GM19238 (cell line): Measurements from ENCODE around the gene GPR150.

ENCODE experiments used
- DNase-seq: peaks from one replicate; pipeline ENCODE4 v3.0.0; 2011; ENCODE audit warnings: low spot score; ENCODE audit not compliant: insufficient read length

GPR150 gene

DNA sequence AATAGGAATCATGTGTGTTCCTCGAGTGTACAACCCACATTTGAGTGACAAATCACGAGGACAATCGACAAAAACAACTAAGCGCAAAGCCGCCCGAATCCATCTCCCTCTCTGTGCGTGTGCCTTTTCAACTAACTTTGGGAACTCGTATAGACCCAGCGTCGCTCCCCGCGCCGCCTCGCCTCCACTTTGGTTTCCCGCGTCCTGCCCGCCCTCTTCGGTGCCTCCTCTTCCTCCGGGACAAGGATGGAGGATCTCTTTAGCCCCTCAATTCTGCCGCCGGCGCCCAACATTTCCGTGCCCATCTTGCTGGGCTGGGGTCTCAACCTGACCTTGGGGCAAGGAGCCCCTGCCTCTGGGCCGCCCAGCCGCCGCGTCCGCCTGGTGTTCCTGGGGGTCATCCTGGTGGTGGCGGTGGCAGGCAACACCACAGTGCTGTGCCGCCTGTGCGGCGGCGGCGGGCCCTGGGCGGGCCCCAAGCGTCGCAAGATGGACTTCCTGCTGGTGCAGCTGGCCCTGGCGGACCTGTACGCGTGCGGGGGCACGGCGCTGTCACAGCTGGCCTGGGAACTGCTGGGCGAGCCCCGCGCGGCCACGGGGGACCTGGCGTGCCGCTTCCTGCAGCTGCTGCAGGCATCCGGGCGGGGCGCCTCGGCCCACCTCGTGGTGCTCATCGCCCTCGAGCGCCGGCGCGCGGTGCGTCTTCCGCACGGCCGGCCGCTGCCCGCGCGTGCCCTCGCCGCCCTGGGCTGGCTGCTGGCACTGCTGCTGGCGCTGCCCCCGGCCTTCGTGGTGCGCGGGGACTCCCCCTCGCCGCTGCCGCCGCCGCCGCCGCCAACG is at the start of gene GPR150:
TSS of gene GPR150 (plus strand) at position 58 of the 840 bp plus-strand sequence. CDS start at position 247, 189 bp downstream.
- DNase-seq = peak; percentile 62

DNA sequence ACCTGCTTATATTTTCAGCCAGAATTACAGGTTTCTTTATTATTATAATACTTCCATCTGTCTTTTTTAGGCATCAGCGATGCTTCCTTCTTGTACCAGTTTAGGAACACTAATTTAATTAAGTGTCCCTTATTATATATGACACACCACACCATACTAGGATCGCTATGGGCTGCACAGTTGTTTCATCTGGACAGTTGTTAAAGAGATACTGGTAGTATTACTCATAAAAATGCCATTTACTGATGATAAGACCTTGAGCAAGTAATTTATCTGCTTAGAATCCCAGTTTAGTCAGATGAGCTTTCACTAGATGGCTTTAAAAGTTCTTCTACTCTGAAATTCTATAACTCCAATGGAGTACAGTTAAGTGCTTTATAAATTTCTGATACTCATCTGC is 47.9 kb upstream of the GPR150 start:
- DNase-seq = no peak

- DNase-seq = no peak
Measured at GRCh38 chr5:95581576-95581975, 38.3 kb upstream of the GPR150 start.

DNA sequence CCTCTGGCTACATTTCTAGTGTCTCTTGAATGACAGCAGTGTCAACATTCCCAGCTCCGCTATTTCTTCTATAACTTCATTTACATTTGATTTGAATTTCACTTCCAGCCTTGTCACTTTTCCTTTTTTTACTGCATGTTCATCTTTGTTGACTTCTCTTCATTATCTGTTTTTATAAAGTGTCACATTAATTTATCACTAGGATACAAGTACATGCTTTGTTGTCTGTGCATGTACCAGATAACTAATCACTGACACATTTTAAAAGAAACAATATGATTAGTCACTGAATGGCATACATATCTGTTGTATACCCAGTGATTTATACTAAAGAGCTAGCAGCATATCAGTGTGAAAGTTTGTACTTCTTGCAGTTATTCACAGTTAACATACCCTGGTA is 35.9 kb upstream of the GPR150 start:
- no peak for DNase-seq

DNA sequence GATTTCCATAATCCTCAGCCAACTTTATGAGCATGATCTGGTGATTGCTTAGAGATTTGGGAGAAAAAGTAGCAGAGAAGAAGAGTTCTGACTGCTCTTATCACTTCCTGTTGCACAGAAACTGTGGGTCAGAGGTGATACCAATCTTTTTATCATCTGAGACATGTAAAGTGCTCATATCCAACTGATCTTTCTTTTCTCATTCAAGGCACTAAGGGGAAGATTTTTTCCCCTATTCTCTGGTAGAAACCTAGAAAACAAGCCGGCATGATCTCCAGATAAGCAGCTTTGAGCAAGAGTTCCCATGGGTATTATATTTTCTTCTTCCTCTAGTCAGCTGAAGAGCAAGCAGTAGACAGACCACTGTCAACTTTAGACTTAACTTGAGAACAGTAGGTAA is 29.0 kb upstream of the GPR150 start:
- no peak for DNase-seq

DNA sequence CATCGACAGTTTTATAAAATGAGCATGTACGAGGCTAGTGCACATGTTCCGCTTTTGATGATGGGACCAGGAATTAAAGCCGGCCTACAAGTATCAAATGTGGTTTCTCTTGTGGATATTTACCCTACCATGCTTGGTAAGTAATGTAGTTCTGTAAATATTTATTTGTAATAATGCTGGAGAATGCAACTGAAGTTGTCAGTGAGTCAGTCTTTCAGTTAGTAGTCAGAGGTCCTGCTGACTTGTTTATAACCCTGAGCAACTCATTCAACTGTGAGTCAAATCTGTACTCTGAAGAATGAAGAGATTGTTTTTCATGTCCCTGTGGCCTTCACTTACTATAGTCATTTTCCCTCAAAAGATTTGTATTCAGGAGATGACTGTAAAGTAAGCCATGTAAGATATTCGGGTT is 28.4 kb upstream of the GPR150 start:
- DNase-seq = no peak

DNA sequence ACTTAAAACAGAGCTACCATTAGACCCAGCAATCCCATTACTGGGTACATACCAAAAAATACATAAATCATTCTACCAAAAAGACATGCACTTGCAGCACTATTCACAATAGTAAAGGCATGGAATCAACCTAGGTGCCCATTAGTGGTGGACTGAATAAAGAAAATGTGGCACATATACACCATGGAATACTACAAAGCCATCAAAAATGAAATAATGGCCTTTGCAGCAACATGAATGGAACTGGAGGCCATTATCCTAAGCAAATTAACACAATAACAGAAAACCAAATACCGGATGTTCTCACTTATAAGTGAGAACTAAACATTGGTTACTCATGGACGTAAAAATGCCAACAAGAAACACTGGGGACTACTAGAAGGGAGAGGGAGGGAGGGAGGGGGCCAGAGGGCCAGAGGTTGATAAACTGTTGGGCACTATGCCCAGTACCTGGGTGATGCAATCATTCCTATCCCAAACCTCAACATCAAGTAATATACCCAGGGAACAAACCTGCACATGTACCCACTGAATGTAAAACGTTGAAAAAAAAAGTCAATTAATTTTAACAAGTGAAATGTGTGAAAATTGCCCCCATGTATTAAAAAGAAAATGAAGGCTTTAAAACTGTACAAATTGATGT is 24.5 kb upstream of the GPR150 start:
- DNase-seq = no peak

DNA sequence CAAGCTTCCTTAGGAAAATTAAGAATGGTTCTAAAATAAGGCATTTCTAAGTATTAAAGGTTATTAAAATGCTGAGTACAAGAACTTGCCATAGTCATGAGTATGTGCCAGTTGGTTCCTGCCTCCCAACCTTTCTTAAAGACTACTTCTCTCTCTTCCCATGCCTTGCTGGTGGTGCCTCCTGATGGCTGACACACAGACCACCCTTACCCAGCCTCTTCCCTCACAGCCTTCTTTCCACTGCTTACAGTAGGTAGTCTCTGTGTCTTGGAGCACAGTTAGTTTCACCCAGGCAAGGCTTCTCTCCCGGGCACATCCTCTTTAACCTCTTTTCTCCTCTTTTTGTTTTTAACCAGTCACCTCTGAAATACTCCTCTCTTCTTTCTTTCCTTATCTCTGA is 20.6 kb upstream of the GPR150 start:
- DNase-seq = no peak

DNA sequence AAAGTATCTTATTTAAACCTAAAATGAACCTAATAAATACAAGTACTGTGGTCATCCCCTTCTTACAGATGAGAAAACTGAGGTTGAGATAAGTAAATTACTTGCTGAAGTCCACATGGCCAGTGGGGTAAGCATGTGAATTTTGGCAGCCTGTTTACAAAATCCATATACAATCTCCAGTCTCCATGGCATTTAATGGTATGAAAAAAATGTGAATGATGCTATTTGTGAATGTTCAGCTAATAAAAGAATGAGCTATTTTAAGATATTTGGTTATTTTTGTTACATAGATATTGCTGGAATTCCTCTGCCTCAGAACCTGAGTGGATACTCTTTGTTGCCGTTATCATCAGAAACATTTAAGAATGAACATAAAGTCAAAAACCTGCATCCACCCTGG is 19.3 kb upstream of the GPR150 start:
- no peak for DNase-seq

- no peak for DNase-seq
Measured at GRCh38 chr5:95605786-95606185, 14.1 kb upstream of the GPR150 start.

DNA sequence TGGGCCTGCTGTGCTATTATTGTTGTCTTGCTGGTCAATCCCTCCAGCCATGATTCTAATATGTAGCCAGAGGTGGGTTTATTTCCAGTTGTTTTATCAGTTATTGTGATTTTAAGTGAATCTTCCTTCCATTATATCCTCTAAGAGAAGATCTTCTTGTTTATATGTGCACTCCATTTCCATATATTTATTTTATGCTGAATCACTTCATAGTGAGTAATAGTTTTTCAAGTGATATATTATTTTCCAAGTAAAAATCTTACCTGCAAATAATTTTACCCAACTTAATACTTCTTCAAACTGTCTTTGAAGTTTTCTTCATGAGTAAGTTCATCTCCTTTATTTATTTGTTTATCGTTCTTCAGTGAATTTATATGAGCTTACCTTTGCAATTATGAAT is 13.5 kb upstream of the GPR150 start:
- DNase-seq = no peak

DNA sequence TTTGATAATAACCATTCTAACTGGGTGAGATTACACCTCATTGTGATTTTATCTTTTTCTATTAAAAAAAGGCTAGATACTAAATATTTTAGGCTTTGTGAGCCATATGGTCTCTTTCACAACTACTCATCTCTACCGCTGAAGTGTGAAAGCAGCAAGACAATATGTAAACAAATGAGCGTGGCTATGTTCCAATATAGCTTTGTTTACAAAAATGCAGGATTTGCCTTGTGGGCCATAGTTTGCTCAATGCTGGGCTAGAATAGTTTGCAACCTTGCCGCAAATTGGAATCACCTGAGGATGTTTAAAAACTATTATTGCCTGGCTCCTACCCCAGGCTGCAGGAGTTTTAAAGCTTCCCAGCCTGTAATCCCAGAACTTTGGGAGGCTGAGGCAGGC is 10.2 kb upstream of the GPR150 start:
- no peak for DNase-seq

- no peak for DNase-seq
Measured at GRCh38 chr5:95610546-95610945, 9.3 kb upstream of the GPR150 start.

DNA sequence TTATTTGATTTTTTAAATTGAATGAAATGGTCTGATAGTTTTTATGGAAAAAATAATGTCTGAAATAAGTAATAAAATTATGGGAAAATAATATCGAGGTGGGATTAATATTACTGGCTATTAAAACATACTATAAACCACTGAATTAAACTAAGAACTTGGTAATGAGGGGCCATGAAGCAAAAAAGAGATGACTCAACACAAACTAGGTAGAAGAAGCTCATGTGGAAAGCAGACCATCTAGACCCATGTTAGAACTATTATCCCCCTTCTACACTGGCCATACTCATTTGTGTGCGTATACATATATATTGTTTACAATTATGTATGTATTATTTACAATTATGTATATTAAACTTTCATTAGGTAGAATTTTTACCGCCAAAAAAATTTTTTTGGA is 8.5 kb upstream of the GPR150 start:
- DNase-seq = no peak

GRCh38 chr5:95613514-95613913 is 6.4 kb upstream of the GPR150 start:
- DNase-seq = no peak

GRCh38 chr5:95615164-95615467 is 4.8 kb upstream of the GPR150 start:
- no peak for DNase-seq

DNA sequence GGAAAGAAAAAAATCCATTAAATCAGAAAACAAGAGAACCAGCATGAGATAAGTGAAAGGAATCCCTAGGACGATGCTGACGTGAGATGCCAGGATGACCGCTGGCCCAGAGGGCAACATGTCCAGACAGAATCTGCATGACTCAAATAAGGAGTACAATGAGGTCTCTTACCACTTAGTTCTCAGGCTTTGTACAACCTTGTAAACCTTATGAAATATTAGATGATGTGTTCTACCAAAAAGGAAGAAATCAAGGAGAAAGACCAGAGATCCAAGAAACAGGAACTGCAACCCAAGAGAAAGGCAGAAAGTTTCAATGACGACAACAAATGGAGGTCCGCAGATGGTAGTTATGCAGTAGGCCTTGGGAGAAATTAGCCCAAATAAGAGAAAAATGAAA is 2.8 kb upstream of the GPR150 start:
- no peak for DNase-seq

- no peak for DNase-seq
Measured at GRCh38 chr5:95619096-95619495, 791 bp upstream of the GPR150 start.

DNA sequence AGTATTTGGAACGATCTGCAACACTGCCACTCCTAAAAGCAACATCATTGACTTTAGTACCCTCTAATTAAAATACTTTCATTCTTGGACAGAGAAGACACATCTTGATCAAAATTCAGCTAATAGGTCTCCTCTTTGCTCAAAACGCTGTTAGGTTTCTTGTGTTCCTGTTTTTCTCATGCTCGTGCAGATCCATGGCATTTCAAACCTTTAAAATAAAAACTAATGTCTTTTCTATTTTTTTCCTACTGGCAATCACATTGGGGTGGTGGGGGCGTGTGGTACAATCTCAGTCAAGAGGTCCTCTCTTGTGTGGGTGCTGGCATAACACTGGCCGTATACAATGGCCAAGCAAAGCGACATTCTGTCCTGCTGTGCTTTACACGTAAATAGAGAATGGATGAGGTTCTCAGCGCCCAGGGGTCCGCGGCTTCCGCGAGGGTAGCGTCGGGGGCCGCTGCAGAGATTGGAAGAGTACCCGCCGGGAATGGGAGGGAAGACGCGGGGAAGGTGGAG is 315 bp upstream of the GPR150 start:
- DNase-seq = no peak

- DNase-seq = peak; percentile 30
Measured at GRCh38 chr5:95620870-95621838, 1.3 kb downstream of the GPR150 start.

GRCh38 chr5:95621839-95622629 is 2.1 kb downstream of the GPR150 start:
- no peak for DNase-seq
